Measurements from ENCODE around the gene SP1.
"Not testable (repeated sequence)": the region's sequence is repeated elsewhere in the genome, so short reads cannot be mapped to it uniquely, and the experiment has no call there.

The SP1 gene

GRCh38 chr12:53414756-53415417 lies 34.9 kb downstream of the SP1 start:
- no peak for DNase-seq

- not testable (repeated sequence) for DNase-seq
These were observed 35.9 kb downstream of the SP1 start for GRCh38 chr12:53415752-53416389.

- DNase-seq: not testable (repeated sequence)
These were observed 37.4 kb downstream of the SP1 start for GRCh38 chr12:53417291-53417816.

- no peak for DNase-seq
These were observed 38.2 kb downstream of the SP1 start for GRCh38 chr12:53418221-53418620.

- DNase-seq: no peak
These were observed 39.8 kb downstream of the SP1 start for GRCh38 chr12:53419756-53420155.

GRCh38 chr12:53422247-53422646 lies 42.3 kb downstream of the SP1 start:
- DNase-seq: not testable (repeated sequence)

- no peak for DNase-seq
These were observed 43.6 kb downstream of the SP1 start, which contains the start of gene AMHR2 for GRCh38 chr12:53423597-53423996. Gene AMHR2, plus strand, starts transcription at chr12:53423855. Its CDS starts 80 bp downstream, at chr12:53423935.

- DNase-seq: no peak
These were observed 44.9 kb downstream of the SP1 start for GRCh38 chr12:53424626-53425514.

- DNase-seq: no peak
These were observed 45.7 kb downstream of the SP1 start for GRCh38 chr12:53425515-53426150.

GRCh38 chr12:53427905-53428594 lies 48.1 kb downstream of the SP1 start:
- no peak for DNase-seq

GRCh38 chr12:53428741-53429140 lies 48.8 kb downstream of the SP1 start:
- no peak for DNase-seq

- no peak for DNase-seq
These were observed 50.1 kb downstream of the SP1 start for GRCh38 chr12:53430116-53430515.

- DNase-seq: no peak
These were observed 51.2 kb downstream of the SP1 start for GRCh38 chr12:53431187-53431586.

- not testable (repeated sequence) for DNase-seq
These were observed 55.4 kb downstream of the SP1 start for GRCh38 chr12:53435326-53435725.

GRCh38 chr12:53439582-53439981 lies 59.6 kb downstream of the SP1 start:
- not testable (repeated sequence) for DNase-seq

GRCh38 chr12:53441040-53441833 lies 61.3 kb downstream of the SP1 start, which contains the start of gene PRR13:
Gene PRR13, plus strand, starts transcription at chr12:53441734. Its CDS starts 981 bp downstream, at chr12:53442715.
- DNase-seq: peak; percentile 99

- DNase-seq: no peak
These were observed 64.0 kb downstream of the SP1 start for GRCh38 chr12:53443955-53444354.

- DNase-seq: not testable (repeated sequence)
These were observed 64.8 kb downstream of the SP1 start for GRCh38 chr12:53444593-53445325.

GRCh38 chr12:53450936-53451335 lies 71.0 kb downstream of the SP1 start:
- DNase-seq: no peak

GRCh38 chr12:53451661-53452158 lies 71.7 kb downstream of the SP1 start, which contains the start of gene PCBP2:
Gene PCBP2, plus strand, starts transcription at chr12:53452102. Its CDS starts 2,699 bp downstream, at chr12:53454801.
- DNase-seq: peak; percentile 99
